Measurements from ENCODE around the gene RPS17.
"Not testable (repeated sequence)": the region's sequence is repeated elsewhere in the genome, so short reads cannot be mapped to it uniquely, and the experiment has no call there.

DNA sequence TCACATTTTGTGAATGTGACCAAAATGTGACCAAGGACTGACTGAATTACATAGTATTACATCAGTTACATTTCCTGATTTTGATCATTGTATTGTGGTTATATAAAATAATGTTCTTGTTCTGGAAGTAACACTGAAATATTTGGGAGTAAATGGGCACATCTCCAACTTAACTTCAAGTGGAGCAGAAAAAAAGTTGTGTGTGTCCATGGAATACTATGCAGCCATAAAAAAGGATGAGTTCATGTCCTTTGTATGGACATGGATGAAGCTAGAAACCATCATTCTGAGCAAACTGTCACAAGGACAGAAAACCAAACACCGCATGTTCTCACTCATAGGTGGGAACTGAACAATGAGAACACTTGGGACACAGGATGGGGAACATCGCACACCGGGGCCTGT, 5.8 kb downstream of the RPS17 start:
- TF ChIP-seq CTCF, POLR2A (IDR thresholded peaks at IDR 0.05): not testable (repeated sequence)

All from adrenal gland (tissue), 5 donors.